CD4-positive, alpha-beta T cell treated with Interferon gamma for 1 hour (primary cell): ENCODE results near the gene GALNTL6.
"Not testable (repeated sequence)": the region's sequence is repeated elsewhere in the genome, so short reads cannot be mapped to it uniquely, and the experiment has no call there.

Source experiments
- DNase-seq: peaks from one replicate; pipeline ENCODE4 v3.0.0-alpha.2; 2020

The GALNTL6 gene

GRCh38 chr4:172830295-172830764 lies 1017.1 kb downstream of the GALNTL6 start:
- no peak for DNase-seq

GRCh38 chr4:172836661-172837060 lies 1023.5 kb downstream of the GALNTL6 start:
- DNase-seq = no peak

GRCh38 chr4:172838111-172838510 lies 1024.9 kb downstream of the GALNTL6 start:
- DNase-seq = no peak

GRCh38 chr4:172838943-172839342 lies 1025.7 kb downstream of the GALNTL6 start:
- DNase-seq = no peak

GRCh38 chr4:172842779-172843178 lies 1029.6 kb downstream of the GALNTL6 start:
- no peak for DNase-seq

GRCh38 chr4:172843192-172843591 lies 1030.0 kb downstream of the GALNTL6 start:
- no peak for DNase-seq

GRCh38 chr4:172844556-172844955 lies 1031.4 kb downstream of the GALNTL6 start:
- no peak for DNase-seq

- DNase-seq = no peak
Observed at GRCh38 chr4:172845281-172845680, 1032.1 kb downstream of the GALNTL6 start.

- no peak for DNase-seq
Observed at GRCh38 chr4:172850838-172851237, 1037.6 kb downstream of the GALNTL6 start.

GRCh38 chr4:172851534-172851933 lies 1038.3 kb downstream of the GALNTL6 start:
- DNase-seq = no peak

- DNase-seq = no peak
Observed at GRCh38 chr4:172857026-172857425, 1043.8 kb downstream of the GALNTL6 start.

- DNase-seq = no peak
Observed at GRCh38 chr4:172858731-172859230, 1045.6 kb downstream of the GALNTL6 start.

- no peak for DNase-seq
Observed at GRCh38 chr4:172865103-172865502, 1051.9 kb downstream of the GALNTL6 start.

- no peak for DNase-seq
Observed at GRCh38 chr4:172865531-172866127, 1052.4 kb downstream of the GALNTL6 start.

- no peak for DNase-seq
Observed at GRCh38 chr4:172866421-172866820, 1053.2 kb downstream of the GALNTL6 start.

- DNase-seq = no peak
Observed at GRCh38 chr4:172867835-172868234, 1054.6 kb downstream of the GALNTL6 start.

GRCh38 chr4:172868271-172868670 lies 1055.1 kb downstream of the GALNTL6 start:
- DNase-seq = no peak

GRCh38 chr4:172869621-172870268 lies 1056.5 kb downstream of the GALNTL6 start:
- no peak for DNase-seq

GRCh38 chr4:172871381-172871780 lies 1058.2 kb downstream of the GALNTL6 start:
- DNase-seq = no peak

- DNase-seq = no peak
Observed at GRCh38 chr4:172874944-172875343, 1061.7 kb downstream of the GALNTL6 start.

GRCh38 chr4:172876394-172876793 lies 1063.2 kb downstream of the GALNTL6 start:
- DNase-seq = no peak

GRCh38 chr4:172881645-172882044 lies 1068.4 kb downstream of the GALNTL6 start:
- DNase-seq = no peak

GRCh38 chr4:172887358-172887757 lies 1074.2 kb downstream of the GALNTL6 start:
- not testable (repeated sequence) for DNase-seq

- no peak for DNase-seq
Observed at GRCh38 chr4:172887959-172888358, 1074.8 kb downstream of the GALNTL6 start.

- DNase-seq = no peak
Observed at GRCh38 chr4:172892300-172892699, 1079.1 kb downstream of the GALNTL6 start.
